GM10847 (cell line): ENCODE results near the gene PCBP3.

Experiments used
- POLR2A ChIP-seq: IDR thresholded peaks from 2 replicates; pipeline ENCODE4 v1.6.1; 2011; ENCODE audit not compliant: insufficient read length; ENCODE audit errors: extremely low read depth

Gene PCBP3

GRCh38 chr21:45611939-45612664 lies 31.4 kb upstream of the PCBP3 start:
- TF ChIP-seq POLR2A, result no peak

GRCh38 chr21:45613396-45613795 lies 30.1 kb upstream of the PCBP3 start:
- TF ChIP-seq POLR2A, result no peak

DNA sequence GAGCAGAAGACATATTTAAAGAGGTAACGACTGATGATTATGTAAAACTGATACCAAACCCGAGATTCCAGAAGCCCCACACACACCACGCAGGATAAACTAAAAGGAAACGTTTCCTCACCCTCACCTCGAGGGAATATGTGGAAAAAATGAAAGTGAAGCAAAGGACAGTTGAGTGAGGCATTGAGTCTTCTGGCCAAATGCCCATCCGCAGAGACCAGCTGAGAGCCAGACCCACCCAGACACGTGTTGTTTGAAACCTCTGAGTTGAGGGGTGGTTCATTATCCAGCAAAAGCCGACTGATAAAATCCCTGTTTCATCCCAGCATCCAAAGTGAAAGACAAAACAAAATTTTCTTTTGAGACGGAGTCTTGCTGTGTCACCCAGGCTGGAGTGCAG lies 29.6 kb upstream of the PCBP3 start:
- TF ChIP-seq POLR2A, result no peak

DNA sequence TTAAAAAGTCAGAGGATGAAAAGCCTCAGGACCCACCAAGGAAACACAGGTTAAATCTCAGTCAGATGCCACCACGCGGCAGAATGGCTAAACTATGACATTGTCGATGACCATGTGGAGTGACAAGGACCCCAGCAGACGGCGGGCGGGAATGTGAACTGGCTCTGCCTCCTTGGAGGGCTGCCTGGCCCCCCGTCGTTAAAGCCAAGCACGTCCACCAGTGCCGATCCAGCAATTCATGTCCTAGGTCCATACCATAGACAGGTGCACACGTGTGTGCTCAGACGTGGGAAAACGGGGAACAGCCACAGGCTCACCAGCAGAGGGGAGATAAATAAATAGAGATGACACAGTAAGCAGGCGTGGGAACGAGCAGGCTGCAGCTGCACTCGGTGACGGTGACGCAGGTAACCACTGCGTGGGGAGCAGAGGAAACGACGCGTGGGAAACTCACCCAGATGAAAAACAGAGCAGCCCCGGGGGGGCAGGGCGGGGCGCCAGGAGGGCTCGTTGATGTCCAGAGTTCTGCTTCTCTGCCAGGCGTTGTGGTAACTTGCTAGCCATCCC lies 28.3 kb upstream of the PCBP3 start:
- TF ChIP-seq POLR2A, result no peak

DNA sequence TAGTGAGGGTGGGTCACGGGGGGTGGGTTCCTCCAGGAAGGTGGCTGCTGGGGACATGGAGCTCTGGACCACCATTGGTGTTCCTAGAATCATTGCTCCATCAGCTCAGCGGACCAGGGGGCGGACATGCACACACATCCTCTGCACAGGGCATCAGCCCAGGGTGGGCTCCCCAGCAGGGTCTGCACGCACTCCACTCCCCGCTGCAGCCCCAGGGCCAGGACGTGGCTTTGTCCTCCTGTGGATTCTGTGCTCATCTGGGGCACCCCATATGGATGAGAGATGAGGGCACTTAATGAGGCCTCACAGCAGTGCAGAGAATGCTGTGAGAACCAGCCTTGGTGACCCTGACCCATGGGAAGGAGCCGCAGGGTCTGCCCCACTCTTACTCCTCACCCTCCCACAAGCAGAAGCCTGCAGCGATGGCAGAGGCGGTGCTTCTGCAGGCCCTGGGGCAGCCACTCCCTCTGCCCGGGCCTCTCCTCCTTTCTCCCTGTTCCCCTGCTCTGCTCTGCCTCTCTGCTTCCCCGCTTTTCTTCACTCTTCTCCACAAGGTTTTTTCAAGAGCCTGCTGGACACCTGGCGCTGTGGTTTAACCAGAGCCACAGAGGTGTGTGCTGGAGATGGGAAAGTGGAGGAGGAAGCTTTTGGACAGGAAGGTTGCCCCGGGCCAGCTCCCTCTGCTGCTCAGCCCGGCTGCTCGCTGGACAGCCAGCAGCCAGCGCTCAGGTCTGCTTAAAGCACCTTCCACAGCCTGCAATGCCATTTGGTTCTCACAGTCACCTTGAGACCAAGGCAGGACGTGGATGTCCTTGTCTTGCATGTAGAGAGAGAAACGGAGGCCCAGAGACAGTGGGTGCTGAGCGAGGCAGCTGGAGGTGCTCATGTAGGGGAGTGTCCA lies 26.3 kb upstream of the PCBP3 start:
- TF ChIP-seq POLR2A, result no peak

GRCh38 chr21:45618287-45618686 lies 25.2 kb upstream of the PCBP3 start:
- no peak for TF ChIP-seq POLR2A

- TF ChIP-seq POLR2A, result no peak
These were observed 24.6 kb upstream of the PCBP3 start for GRCh38 chr21:45618846-45619485.

- TF ChIP-seq POLR2A, result no peak
These were observed 23.2 kb upstream of the PCBP3 start for GRCh38 chr21:45620201-45620923.

GRCh38 chr21:45622416-45623097 lies 21.0 kb upstream of the PCBP3 start:
- TF ChIP-seq POLR2A, result no peak

DNA sequence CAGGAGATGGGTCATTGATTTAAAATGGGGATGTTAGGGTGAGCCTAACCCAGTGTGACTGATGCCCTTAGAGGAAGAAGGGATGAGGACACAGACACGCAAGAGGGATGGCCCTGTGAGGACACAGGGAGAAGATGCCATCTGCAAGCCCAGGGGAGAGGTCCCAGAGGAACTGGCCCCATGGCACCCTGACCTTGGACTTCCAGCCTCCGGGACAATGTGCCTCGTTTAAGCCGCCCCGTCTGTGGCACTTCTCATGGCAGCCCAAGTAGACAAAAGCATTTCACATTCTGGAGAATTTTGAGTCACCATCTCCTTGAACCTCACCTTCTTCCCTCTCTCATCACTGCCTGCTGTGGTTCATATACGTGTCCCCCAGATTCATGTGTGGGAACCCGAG lies 20.1 kb upstream of the PCBP3 start:
- no peak for TF ChIP-seq POLR2A

DNA sequence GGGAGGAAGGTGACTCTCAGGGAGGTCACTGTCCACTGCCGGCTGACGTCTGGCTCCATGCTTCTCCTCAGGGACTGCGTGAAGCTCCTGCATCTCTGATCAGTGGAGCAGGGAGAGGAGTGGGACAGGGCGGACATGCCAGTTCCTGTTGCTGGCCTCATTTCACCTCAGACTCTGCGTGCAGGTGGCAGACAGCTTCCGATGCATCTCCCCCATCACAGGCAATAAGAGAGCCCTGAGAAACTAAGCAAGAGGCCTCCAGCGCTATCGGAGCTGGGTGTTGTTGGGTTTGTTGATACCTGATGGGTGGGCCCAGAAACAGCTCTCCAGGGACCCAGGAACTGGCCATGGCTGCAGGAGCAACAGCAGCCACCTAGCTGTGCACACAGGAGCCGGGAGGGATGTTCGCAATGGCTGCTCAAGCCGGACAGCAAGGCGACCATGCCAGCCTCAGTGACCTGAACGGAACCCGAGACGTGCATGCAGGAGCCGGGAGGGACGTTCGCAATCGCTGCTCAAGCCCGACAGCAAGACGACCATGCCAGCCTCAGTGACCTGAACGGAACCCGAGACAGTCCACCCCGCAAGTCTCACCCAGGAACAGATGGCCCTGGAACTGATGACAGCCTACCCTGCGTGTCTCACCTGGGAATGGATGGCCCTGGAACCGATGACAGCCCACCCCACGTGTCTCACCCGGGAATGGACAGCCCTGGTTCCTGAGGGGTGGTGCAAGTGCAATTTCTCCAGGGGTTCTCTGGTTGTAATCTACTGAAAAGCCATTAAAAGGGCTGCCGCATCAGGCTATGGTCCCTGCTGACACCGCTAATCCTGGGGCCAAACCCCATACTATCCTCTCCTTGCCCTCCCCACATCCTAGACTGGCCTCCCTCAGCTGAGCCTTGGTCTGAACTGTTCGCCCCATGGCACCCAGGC lies 14.2 kb upstream of the PCBP3 start:
- TF ChIP-seq POLR2A, result no peak

- no peak for TF ChIP-seq POLR2A
These were observed 13.3 kb upstream of the PCBP3 start for GRCh38 chr21:45630066-45630694.

DNA sequence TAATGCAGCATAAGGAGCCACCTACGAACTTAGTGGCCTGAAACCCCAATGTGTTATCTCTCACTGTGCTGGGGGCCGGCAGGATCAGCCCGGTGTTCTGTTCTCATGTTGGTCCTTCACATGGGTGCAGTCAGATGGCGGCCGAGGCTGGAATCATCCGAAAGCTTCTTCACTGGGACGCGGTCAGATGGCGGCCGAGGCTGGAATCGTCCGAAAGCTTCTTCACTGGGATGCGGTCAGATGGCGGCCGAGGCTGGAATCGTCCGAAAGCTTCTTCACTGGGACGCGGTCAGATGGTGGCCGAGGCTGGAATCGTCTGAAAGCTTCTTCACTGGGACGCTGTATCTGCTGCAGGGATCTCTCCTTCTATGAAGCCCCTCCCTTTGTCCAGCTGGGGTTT lies 12.6 kb upstream of the PCBP3 start:
- TF ChIP-seq POLR2A, result no peak
